HG02884 (cell line): ENCODE results near the gene TGFBR2.

Source experiments
- ATAC-seq: cut with Tn5 transposase; IDR thresholded peaks from one replicate; pipeline ENCODE4 v1.9.1; 2021; ENCODE audit warnings: mild to moderate bottlenecking, moderate library complexity; ENCODE audit not compliant: unreplicated experiment

Gene TGFBR2

GRCh38 chr3:30708472-30708871, 102.1 kb downstream of the TGFBR2 start:
- no peak for ATAC-seq

- ATAC-seq = no peak
Measured at GRCh38 chr3:30710017-30710416, 103.6 kb downstream of the TGFBR2 start.

GRCh38 chr3:30711151-30711550, 104.8 kb downstream of the TGFBR2 start:
- no peak for ATAC-seq

GRCh38 chr3:30711867-30712266, 105.5 kb downstream of the TGFBR2 start:
- ATAC-seq = no peak

GRCh38 chr3:30712991-30713390, 106.6 kb downstream of the TGFBR2 start:
- no peak for ATAC-seq

GRCh38 chr3:30713885-30714503, 107.6 kb downstream of the TGFBR2 start:
- ATAC-seq = no peak

- no peak for ATAC-seq
Measured at GRCh38 chr3:30719536-30719935, 113.1 kb downstream of the TGFBR2 start.

- no peak for ATAC-seq
Measured at GRCh38 chr3:30720586-30721313, 114.3 kb downstream of the TGFBR2 start.

GRCh38 chr3:30721314-30721634, 114.9 kb downstream of the TGFBR2 start:
- no peak for ATAC-seq

GRCh38 chr3:30723211-30723610, 116.8 kb downstream of the TGFBR2 start:
- no peak for ATAC-seq

GRCh38 chr3:30724863-30725262, 118.5 kb downstream of the TGFBR2 start:
- ATAC-seq = no peak

- no peak for ATAC-seq
Measured at GRCh38 chr3:30728143-30728542, 121.7 kb downstream of the TGFBR2 start.

- ATAC-seq = no peak
Measured at GRCh38 chr3:30729512-30729911, 123.1 kb downstream of the TGFBR2 start.

- ATAC-seq = no peak
Measured at GRCh38 chr3:30729936-30730335, 123.5 kb downstream of the TGFBR2 start.

GRCh38 chr3:30730967-30731366, 124.6 kb downstream of the TGFBR2 start:
- ATAC-seq = no peak

GRCh38 chr3:30733209-30733608, 126.8 kb downstream of the TGFBR2 start:
- no peak for ATAC-seq

GRCh38 chr3:30733696-30734095, 127.3 kb downstream of the TGFBR2 start:
- no peak for ATAC-seq

- ATAC-seq = no peak
Measured at GRCh38 chr3:30737743-30738499, 131.5 kb downstream of the TGFBR2 start.

- ATAC-seq = no peak
Measured at GRCh38 chr3:30738605-30739004, 132.2 kb downstream of the TGFBR2 start.

- no peak for ATAC-seq
Measured at GRCh38 chr3:30741889-30742288, 135.5 kb downstream of the TGFBR2 start.

- ATAC-seq = no peak
Measured at GRCh38 chr3:30742796-30743619, 136.6 kb downstream of the TGFBR2 start.
